GM18870 (cell line): ENCODE measurements around the gene ABHD15.
"Not testable (repeated sequence)": the region's sequence is repeated elsewhere in the genome, so short reads cannot be mapped to it uniquely, and the experiment has no call there.

ENCODE experiments used
- ATAC-seq: cut with Tn5 transposase; IDR thresholded peaks from one replicate; pipeline ENCODE4 v1.9.1; 2021; ENCODE audit warnings: moderate library complexity; ENCODE audit not compliant: unreplicated experiment

Gene ABHD15

DNA sequence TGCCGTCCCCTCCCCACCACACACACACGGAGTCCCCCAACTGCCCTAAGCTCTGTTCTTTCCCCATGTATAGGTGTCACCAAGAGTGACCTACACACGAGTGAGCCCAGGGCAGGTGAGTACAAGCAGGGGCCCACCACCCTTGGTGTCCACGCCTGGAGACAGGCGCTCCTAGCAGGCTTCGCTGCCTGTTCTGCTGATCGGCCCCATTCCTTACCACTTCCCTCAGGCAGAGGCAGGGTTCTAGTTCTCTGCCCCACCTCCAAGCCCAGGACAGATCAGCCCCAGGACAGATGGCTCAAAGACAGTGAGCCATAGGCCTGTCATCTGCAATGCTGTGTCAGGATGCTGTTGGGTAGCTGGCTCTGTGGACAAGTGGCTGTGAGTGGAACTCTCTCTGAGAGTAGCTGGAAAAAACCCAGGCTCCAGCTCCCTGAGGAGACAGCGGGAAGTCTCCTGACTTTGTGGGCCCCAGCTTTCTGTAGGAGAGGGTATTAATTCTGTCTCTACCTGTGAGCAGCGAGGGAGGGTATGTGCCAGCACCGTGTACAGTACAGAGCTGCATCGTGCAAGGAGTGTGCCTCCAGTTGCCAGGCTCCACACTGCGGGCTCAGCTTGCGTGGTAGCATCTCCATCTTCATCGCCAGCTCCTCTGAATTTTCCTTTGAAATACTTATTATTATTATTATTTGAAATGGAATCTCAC is 2.6 kb upstream of the ABHD15 start:
- no peak for ATAC-seq

DNA sequence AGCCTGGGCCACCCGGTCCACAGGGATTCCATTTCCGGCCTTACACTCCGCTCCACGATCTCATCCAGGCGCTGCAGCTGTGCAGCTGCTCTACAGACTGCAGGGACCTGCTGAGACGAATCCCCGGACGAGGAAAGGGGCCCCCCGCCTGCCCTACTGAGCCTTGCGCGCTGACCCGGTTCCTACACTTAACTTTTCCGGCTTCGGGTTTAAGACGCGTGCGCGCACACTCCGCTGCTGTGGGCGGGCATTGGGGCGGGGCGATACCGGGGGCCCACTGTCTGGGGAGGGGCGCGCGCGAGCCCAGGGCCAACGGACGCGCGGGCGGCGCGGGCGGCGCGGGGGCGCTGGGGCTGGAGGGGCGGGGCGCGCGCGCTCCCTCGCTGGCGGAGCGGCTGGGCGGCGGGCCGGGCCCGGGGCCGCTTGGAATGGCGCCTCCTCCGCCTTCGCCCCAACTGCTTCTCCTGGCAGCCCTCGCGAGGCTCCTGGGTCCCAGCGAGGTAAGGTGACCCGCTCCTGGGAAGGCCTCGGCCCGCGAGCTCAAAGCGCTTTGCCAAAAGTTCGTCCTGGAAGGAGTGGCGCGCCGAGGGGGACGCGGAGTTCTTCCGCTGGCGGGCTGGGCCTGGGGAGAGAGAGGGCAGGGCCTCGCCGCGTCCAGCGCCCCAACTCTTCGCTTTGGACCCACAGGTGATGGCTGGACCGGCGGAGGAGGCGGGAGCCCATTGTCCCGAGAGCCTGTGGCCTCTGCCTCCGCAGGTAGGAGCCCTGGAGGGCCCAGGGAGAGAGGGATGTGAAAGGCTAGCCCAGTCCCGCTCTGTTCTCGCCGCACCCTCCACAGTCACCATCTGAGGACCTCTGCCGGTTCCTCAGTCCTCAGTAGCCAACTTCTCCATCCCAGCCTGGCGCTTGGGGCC is 1.8 kb upstream of the ABHD15 start, which contains the start of gene TP53I13:
Gene TP53I13, plus strand, starts transcription at position 371 of the 914 bp plus-strand sequence. Its CDS starts 58 bp downstream, at position 429.
- no peak for ATAC-seq

DNA sequence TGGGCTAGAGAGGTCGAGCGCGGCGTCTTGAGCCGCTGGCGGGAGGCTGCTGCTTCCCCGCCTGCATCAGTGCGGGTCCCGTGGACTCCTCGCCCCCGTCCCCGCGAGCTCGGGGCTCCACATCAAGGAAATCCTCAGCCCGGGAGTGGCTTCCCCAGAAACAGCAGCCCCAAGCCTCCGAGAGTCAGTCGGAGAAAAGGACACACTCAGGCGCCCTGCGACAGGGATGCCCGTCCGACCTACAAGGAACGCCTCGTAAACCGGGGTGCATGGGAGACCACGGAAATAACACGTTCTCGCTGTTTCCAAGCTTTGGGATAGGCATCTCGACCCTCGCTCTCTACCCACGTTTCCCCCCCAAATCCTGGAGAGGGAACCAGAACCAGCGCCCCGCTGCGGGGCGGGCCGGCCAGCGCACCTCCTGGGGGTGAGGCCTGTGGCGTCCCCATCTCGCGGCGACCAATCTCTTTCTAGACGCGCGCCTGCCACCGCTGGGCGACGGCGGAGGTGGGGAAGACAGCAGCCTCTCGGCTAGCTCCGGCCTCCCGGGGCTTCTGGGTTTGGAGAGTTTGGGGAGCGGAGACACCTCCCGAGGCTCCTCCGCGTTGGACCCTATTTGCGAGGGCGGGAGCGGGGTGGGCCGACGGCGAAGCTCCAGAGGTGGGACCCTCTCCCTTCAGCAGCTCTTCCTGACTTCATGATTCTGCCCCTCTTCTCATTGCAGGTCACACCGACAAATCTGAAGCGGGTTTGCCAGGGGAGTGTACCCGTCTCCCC is 905 bp upstream of the ABHD15 start:
- no peak for ATAC-seq

DNA sequence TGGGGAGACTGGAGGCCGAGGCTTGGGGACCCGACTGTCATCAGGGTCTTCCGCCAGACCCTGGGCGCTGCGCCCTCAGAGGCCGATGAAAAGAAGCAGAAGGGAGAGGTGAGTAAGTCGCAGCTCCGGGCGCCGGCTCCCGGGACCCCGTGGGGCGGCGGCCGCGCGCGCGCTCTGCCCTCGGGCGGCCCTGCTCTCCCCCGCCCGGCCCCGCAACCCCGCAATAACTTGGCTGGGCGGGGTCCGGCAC is 392 bp upstream of the ABHD15 start:
- ATAC-seq, result no peak

DNA sequence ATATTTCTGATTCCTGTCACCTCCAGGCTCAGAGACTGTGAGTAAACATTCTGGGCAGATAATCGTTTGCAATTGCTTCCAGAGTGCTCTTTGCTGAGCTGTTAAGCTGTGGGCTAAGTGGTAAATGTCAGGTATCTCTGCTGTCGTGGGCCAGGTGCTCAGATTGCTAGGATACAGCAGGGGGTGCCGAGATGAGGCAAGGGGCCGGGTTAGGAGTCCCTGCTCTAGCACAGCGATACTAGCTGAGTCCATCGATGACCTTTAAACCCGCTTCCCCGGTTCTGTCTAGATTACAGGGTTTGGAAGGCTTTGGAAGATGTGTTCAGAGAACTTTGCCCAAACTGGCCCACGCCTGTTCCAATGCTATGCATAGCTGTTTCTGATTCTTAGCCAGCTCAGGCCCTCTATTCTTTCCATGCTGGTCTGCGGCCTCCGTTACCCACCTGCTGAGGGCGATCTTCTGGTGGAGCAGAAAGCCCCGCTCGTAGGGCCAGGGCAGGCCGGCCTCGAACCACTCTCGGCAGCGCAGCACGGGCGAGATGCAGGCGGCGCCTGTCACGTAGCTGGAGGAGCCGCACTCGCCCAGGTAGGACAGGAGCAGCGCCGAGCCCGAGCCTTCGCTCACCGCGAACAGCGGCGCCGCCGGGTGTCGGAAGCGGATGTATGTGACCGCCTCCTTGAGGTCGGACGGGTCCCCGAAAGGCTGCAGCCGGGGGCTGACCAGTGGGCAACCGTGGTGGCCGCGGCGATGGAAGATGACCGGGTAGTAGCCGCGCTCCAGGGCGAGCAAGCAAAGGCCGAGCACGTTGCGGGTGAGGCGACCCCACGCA is 979 bp downstream of the ABHD15 start:
- ATAC-seq, result no peak

DNA sequence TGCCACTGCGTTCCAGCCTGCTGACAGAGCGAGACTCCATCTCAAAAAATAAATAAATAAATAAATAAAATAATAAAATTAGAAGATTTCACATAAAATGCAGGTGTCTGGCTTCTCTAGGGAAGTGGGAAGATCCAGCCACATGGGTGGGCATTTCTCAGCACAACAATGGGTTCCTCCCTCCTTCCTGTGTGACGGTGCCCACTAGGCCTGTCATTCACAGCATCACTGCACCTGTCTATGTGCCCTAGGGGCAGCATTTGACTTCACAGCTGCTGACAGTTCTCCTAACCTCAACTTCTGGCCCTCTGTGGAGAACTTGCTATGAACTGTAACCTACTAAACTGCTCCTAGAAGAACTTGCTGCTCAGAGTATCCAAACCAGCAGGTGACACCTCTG is 3.0 kb downstream of the ABHD15 start:
- no peak for ATAC-seq

DNA sequence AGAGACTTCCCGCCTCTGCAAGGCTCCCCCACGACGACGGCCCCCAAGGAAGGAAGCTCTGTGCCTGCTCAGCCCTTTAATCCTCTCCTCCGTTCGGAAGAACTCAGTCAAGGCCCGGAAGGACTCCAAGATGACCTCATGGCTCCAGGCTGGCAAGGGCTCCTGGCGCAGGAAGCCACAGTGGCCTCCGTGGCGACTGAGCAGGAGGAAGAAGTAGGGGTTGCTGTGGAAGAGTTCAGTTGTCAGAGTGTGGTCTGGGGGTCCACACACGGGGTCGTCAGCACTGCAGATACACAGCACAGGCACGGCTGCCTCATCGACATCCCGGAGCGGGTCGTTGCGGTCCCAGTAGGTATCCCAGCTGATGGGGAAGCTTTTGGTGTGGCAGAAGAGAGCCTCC is 4.2 kb downstream of the ABHD15 start:
- ATAC-seq, result no peak

DNA sequence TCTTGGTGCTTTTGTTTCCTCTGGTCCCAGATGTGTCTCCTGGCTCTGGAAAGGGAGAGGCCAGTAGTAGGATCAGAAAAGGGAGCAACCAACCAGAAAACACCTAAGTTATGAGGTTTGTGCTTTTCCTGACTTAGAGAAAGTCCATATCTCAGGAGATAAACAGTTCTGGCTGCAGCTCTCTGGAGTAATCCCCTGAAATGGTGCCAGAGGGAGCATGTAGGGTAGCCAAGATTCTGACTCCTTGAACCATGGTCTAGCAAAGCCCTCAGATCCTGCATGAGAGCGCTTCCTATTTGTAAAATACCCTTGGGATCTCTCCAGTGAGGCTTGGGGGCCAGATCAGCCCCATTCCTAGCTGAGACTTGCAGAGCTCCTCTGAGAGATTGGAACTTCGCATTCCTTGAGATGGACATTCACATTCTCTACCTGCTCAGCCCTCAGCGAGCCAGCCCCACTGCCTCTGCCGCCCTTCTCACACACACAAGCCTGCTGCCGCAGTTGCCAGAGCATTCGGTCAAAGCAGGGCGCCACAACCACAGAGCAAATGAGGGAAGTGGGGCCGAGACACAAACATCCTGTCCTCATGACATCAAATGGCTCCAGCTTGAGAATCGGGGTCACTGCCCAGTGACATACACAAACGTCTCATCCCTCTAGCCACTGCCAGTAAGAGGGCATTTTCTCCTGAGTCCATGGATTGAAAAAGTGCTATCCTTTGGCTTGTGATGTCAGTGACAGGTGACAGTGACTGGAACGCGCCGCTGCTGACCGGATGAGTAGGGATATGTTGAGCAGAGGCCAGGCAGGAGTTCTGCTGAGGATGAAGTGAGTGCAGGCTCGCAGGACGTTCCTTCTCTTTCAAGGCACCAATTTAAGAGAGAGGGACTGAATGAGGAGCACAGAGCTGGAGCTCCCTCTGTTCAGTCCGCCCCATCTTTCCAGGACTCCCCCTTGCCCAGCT is 5.0 kb downstream of the ABHD15 start:
- ATAC-seq, result no peak

DNA sequence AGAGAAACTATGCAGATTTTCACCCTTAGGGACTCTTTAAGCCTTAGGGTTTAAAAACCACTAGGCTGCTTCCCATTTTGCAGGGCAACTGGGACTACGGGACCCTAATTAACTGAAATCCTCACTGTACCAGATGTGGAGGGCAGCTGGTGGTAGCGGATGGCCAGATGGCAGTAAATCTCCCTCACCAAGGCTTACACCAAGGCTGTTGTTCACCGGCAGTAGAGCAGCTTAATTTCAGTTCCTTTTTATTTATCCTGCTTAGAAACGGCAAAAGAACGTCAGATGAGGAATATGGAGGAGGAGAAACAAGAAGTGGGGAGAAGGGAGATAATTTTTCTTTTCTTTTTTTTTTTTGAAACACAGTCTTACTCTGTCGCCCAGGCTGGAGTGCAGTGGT is 6.5 kb downstream of the ABHD15 start:
- ATAC-seq, result no peak

DNA sequence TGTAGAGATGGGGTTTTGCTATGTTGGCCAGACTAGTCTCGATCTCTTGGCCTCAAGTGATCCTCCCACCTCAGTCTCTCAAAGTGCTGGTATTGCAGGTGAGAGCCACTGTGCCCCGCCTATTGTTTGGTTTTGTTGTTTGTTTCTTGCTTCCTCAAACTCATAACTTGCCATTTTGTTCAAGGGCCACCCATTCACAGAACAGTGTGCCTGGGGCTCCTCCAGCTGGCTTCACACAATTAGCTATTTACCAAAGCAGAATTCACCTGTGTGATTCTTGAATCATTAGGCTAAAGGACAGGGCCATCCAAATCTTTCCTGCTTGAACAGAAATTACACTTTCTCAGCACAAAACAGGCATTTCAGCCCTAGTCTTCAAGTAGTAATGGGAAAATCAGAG is 7.2 kb downstream of the ABHD15 start:
- no peak for ATAC-seq

DNA sequence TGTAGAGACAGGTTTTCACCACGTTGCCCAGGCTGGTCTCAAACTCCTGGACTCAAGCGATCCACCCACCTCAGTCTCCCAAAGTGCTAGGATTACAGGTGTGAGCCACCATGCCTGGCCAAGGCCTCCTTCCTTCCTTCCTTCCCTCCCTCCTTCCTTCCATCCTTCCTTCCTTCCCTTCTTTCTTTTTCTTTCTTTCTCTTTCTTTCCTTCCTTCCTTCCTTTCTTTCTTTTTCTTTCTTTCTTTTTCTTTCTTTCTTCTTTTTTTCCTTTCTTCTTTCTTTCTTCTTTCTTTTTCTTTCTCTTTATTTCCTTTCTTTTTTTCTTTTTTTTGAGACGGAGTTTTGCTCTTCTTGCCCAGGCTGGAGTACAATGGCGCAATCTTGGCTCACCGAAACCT is 8.7 kb downstream of the ABHD15 start:
- not testable (repeated sequence) for ATAC-seq

DNA sequence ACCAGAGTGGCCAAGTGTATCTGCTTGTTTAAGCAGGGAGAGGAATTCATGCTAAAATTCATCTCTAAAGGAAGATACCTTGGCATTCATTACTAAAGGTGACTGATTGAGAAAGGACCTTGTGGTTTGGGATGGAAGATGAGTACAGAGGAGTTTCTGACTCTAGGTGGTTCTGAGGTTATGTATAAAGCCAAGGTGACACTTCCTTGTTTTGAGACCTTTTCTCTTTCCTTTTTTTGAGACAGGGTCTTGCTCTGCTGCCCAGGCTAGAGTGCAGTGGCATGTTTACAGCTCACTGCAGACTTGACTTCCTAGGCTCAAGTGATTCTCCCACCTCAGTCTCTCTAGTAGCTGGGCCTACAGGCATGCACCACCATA is 9.1 kb downstream of the ABHD15 start:
- no peak for ATAC-seq

DNA sequence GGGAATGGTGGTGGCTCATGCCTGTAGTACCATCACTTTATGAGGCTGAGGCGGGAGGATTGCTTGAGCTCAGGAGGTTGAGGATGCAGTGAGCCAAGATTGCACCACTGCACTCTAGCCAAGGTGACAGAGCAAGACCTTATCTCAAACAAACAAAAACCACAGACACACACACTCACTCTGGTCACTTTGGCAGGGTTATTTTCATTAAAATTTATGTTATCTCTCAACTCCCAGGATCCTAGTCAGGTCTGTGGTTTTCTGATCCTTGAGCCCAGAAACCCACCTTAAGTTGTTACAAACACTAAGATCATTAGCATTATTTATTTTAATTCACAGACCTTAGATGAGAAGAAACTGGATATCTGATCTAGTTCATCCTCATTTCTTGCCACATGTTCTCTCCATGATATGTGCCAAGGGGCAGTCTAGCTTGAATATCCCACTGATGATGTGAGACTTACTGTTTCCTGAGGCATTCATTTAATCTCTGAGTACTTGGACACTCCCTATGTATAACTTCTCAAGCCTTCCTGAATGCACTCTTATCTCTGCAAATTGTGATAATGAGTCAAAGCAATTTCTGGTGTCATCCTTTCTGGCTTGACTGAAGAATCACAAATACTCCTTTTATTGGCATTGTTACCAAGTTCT is 9.6 kb downstream of the ABHD15 start:
- ATAC-seq, result no peak

DNA sequence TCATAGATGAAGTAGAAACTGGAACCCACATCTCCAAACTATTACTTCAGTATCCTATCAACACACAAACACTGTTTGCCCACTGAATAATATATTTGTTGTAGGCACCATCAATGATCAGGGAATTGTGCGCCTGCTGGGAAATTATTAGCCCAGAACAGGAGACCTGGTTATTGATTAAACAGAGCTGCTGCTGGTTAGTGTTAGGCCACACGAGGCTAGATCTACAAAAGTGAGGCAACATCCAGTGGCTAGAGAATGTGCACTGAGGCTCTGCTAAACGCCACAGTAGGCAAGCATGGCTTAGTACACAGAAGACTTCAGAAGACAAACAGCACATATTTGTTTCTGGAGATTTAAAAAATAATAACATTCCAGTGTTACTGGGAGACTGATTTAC is 11.0 kb downstream of the ABHD15 start:
- ATAC-seq, result no peak

DNA sequence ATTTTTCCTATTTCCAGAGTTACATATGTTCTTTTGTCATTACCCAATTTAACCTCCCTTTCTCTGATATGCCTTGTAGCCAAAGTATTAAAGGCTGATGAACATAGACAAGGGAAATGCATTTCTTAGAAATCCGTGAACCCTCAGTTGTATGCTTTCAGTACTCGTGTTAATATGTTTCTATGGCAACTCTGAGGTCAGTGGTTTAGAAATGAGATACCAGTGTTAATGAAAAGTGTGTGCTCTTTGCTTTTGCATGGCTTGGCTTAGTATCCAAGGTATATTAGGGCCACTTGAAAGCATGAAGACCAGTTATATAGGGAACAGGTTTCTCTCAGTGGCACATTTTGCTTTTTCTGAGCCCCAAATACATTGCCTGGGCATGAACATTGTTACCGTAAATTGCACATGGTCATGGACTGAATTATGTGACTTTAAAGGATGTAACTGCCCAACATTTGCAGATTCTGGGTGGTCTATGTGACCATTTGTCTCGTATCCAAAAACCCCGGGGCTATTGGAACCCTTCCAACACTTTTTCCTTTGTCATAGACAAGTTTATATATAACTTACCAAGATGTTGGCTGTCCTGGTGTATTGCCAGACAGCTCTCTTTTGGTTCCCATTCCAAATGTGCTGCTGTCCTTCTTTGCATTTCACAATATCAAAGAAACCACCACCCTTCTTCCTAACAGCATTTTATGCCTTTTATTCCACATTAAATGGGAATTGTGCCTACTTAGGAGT is 17.5 kb downstream of the ABHD15 start:
- ATAC-seq, result no peak

DNA sequence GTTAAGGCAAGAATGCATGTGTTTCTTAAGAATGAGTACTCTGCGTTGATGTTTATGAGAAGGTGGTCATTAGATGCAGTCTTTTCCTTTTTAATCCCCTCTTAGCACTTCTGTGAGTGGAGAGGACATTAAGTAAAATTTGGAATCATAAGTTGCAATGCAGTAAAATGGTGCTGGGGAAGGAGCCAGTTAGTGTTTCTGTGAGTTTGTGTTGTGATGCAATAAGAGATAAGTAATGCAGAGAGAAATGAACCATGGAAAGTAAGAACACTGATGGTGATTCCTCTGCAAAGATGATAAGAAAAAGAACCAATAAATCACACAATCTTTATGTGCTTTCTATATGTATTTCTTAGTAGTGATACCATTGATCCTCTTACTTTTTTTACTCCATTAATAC is 20.0 kb downstream of the ABHD15 start:
- no peak for ATAC-seq

DNA sequence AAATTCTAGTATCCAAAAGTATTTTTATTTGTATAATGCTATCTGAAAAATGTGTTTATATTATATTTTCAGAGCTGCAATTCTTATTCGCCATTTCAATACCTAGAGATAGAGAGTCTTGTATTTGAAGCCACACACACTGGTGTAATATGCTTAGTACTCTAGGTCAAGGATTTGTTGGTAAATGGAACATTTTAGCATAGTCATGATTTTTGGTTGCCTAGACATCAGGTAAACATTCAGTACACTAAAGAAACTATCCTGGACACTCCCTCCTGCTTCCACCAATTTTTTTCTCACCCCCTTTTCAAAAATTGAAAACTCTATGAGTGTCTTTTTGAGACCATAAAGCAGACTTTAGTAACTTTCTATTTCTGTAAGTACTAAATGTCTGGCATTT is 20.8 kb downstream of the ABHD15 start:
- no peak for ATAC-seq

DNA sequence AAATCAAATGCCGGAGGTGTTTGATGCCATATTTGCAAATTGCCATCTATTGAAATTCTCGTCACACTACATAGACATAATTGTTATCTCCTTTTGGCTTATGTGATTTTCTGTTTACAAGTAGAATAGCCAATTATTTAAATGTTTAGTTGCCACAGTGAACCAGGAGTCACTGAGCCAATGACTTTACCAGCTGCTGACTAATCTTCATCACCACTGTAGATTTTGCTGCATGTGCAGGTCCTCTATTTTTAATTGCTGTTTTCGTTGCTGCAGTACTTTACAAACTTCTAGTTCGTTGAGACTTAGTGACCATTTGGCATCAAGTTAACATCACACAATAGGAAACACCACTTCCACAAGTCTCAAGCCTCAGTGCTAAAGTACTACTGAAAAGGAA is 22.8 kb downstream of the ABHD15 start:
- ATAC-seq, result no peak

DNA sequence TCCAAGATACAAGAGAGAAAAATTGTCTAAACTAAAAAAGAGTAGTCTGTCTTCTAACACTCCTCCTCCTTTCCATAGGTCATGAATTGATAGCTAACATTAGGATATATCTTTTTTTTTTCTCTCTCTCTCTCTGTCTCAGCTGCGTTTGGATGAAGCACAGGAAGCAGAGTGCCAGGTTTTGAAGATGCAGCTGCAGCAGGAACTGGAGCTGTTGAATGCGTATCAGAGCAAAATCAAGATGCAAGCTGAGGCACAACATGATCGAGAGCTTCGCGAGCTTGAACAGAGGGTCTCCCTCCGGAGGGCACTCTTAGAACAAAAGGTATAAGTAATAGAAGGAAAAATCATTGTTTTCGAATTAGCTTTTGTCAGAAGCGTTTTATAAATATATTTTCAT is 32.9 kb downstream of the ABHD15 start:
- no peak for ATAC-seq
